Lower leg skin (tissue), 4 donors: ENCODE data around the gene DHRS9. TPM values are rescaled to one million over a fixed set of nuclear protein-coding genes. Genes with fewer than 3 reads are reported as not detected.

ENCODE experiments used
- DNase-seq, 2 donors: peaks; one replicate each; pipeline ENCODE4 v3.0.0-alpha.2; 2019; ENCODE audit warnings: low spot score in 2 of 2
- H3K4me3 ChIP-seq: fragments of 200-600 bp; sonication (generic); 2 replicates; pipeline ENCODE4 v1.5.1; 2017; ENCODE audit warnings: mild to moderate bottlenecking, low read depth; ENCODE audit not compliant: poor library complexity, severe bottlenecking
- CTCF ChIP-seq, 3 donors: fragments of 450-650 bp; IDR thresholded peaks; one replicate each; pipeline ENCODE4 v1.5.1; 2016; ENCODE audit warnings: antibody characterized with exemption in 3 of 3, mild to moderate bottlenecking in 3 of 3, moderate library complexity in 2 of 3
- POLR2A ChIP-seq, 2 donors: fragments of 450-650 bp; IDR thresholded peaks; one replicate each; pipeline ENCODE4 v1.6.1; 2016 to 2017; ENCODE audit warnings: antibody characterized with exemption in 2 of 2, mild to moderate bottlenecking in 1 of 2, moderate library complexity in 1 of 2
- WGBS, 2 donors: methylation state at CpG; one replicate each; pipeline ENCODE4 v1.1.5; 2018; 5-methylcytosine and 5-hydroxymethylcytosine counted together
- intact Hi-C: fragments of 100-400 bp; cut with DNase I; formaldehyde crosslinking; loops from one replicate; pipeline ENCODE4 v1.15.0; 2023; ENCODE audit warnings: low total_unique reads
- total RNA-seq, 4 donors: library from RNA; depleted of rRNA; stranded (reverse); fragments of >200 nt; gene quantifications; one replicate each; pipeline ENCODE4 v1.1.0, GENCODE V29; 2016

The DHRS9 gene
- total RNA-seq, 4 donors from 2014 or later: 1.4 to 3.4 (median 1.9) TPM; not detected in 1

GRCh38 chr2:169116327-169116726 lies 47.0 kb downstream of the DHRS9 start:
- TF ChIP-seq POLR2A (IDR thresholded peaks at IDR 0.05) (no peak), CTCF (IDR thresholded peaks at IDR 0.05) (no peak)
- WGBS, 2 donors: 22 to 29% methylated on average over 2 of the region's 2 CpGs

GRCh38 chr2:169116993-169117392 lies 47.6 kb downstream of the DHRS9 start:
- intact Hi-C loops: no loop called here
- no peak overlapping the region for H3K4me3 ChIP-seq

More at GRCh38 chr2:169116327-169116726, 47.0 kb downstream of the DHRS9 start:
- intact Hi-C loops: no loop called here
- H3K4me3 ChIP-seq: no peak overlapping the region
- DNase-seq: no peak

GRCh38 chr2:169118060-169118459 lies 48.7 kb downstream of the DHRS9 start:
- DNase-seq: no peak
- TF ChIP-seq CTCF (IDR thresholded peaks at IDR 0.05): no peak
- no peak for TF ChIP-seq POLR2A (IDR thresholded peaks at IDR 0.05)
- intact Hi-C loops: no loop called here
- WGBS, 2 donors: 73 to 78% methylated on average over 2 of the region's 2 CpGs
- no peak overlapping the region for H3K4me3 ChIP-seq

More at GRCh38 chr2:169116993-169117392, 47.6 kb downstream of the DHRS9 start:
- no peak for DNase-seq
- TF ChIP-seq POLR2A (IDR thresholded peaks at IDR 0.05): no peak
- no peak for TF ChIP-seq CTCF (IDR thresholded peaks at IDR 0.05)

- TF ChIP-seq POLR2A (IDR thresholded peaks at IDR 0.05) (no peak), CTCF (IDR thresholded peaks at IDR 0.05) (no peak)
- DNase-seq: no peak
- WGBS, 2 donors: 47 to 68% methylated on average over 4 of the region's 4 CpGs
- no peak overlapping the region for H3K4me3 ChIP-seq
- intact Hi-C loops: no loop called here
Observed at GRCh38 chr2:169119123-169119760, 49.9 kb downstream of the DHRS9 start.

- TF ChIP-seq POLR2A (IDR thresholded peaks at IDR 0.05): no peak
- no peak for TF ChIP-seq CTCF (IDR thresholded peaks at IDR 0.05)
- WGBS, 2 donors: 74 to 77% methylated on average over 4 of the region's 4 CpGs
- no peak for DNase-seq
- intact Hi-C loops: no loop called here
- no peak overlapping the region for H3K4me3 ChIP-seq
Observed at GRCh38 chr2:169119851-169120250, 50.5 kb downstream of the DHRS9 start.
